GM18502 (cell line): ENCODE data around the gene ATM.
"Not testable (repeated sequence)": the region's sequence is repeated elsewhere in the genome, so short reads cannot be mapped to it uniquely, and the experiment has no call there.

Source experiments
- ATAC-seq: cut with Tn5 transposase; IDR thresholded peaks from one replicate; pipeline ENCODE4 v1.9.1; 2021; ENCODE audit warnings: mild to moderate bottlenecking; ENCODE audit not compliant: unreplicated experiment, poor library complexity

The ATM gene

GRCh38 chr11:108253176-108253575 is 30.3 kb downstream of the ATM start:
- ATAC-seq = no peak

GRCh38 chr11:108269583-108269982 is 46.7 kb downstream of the ATM start:
- no peak for ATAC-seq

DNA sequence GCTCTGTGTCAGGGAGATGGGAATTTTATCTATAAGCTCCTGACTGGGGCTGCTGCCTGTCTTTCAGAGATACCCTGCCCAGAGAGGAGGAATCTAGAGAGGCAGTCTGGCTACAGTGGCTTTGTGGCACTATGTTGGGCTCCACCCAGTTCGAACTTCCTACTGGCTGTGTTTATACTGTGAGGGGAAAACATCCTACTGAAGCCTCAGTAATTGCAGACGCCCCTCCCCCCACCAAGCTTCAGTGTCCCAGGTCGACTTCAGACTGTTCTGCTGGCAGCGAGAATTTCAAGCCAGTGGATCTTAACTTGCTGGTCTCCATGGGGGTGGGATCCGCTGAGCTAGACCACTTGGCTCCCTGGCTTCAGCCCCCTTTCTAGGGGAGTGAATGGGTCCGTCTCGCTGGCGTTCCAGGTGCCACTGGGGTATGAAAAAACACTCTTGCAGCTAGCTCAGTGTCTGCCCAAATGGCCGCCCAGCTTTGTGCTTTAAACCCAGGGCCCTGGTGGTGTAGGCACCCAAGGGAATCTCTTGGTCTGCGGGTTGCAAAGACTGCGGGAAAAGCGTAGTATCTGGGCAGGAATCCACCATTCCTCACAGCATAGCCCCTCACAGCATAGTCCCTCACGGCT is 54.2 kb downstream of the ATM start:
- ATAC-seq = not testable (repeated sequence)

DNA sequence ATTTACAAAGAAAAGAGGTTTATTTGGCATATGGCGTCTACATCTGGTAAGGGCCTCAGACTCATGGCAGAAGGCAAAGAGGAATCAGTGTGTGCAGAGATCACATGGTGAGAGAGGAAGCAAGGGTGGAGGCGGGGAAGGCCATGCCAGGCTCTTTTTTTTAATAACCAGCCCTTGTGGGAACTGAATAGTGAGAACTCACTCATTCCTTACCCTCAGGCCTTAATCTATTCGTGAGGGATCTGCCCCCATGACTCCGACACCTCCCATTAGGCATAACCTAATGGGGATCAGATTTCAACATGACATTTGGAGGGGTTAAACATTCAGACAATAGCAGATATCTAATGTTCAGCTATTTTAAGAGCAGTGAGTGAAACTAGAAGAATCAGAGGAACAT is 55.7 kb downstream of the ATM start:
- no peak for ATAC-seq

DNA sequence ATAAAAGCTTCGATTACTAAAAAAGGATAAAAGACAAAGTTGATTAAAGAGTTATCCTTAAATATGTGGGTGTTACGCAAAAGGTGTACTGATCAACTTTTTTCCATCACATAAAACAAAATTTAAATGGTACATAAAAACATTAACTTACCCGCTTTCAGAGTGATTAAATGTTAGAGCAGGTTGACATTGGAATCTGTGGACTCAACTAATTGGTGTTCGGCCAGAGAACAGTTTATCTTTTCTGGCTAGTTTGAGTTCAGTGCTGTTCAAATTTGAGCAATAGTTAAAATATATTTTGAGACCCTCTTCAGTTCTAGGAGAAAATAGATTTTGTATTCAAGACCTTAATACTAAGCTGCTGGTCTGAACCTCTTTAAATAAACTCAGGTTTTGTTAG is 56.1 kb downstream of the ATM start:
- ATAC-seq = no peak

DNA sequence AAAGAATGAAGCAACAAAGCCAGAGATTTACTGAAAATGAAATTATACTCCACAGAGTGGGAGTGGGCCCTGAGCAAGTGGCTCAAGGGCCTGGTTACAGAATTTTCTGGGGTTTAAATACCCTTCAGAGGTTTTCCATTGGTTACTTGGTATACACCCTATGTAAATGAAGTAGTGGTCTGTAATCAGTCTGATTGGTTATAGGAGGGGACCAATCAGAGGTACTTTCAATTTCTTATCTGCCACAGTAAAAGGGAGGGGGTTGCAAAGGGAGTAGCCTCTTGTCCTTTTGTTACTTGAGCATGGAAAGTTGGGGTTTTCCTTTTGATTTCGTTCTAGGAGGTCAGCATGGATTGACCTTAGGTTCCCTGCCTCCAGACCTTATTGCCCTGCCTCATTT is 63.5 kb downstream of the ATM start:
- ATAC-seq = no peak

GRCh38 chr11:108286956-108287355 is 64.1 kb downstream of the ATM start:
- ATAC-seq = no peak

DNA sequence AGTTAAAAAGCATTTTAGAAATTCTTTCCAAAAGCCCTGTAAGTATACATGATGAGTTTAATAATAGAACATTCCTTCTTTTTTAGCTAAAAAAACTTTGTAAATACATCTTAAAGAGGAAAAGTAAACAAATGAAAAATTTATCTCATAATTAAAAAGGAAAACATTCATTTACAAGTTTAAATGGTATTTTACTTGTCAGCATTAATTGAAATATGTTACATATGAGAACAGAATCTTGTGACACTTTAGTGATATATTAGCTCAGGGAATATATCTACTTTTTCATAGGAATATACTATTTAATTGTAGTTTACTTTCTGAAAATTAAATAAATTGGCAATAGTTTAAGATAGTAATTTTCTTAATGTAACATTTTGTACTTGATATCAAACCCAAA is 66.2 kb downstream of the ATM start:
- not testable (repeated sequence) for ATAC-seq

GRCh38 chr11:108289699-108290098 is 66.8 kb downstream of the ATM start:
- no peak for ATAC-seq

GRCh38 chr11:108293229-108293628 is 70.4 kb downstream of the ATM start:
- ATAC-seq = no peak

- peak; percentile 79 for ATAC-seq
These were observed 79.4 kb downstream of the ATM start for GRCh38 chr11:108302121-108302785.

GRCh38 chr11:108307751-108308150 is 84.9 kb downstream of the ATM start:
- no peak for ATAC-seq

GRCh38 chr11:108313444-108313843 is 90.6 kb downstream of the ATM start:
- no peak for ATAC-seq

DNA sequence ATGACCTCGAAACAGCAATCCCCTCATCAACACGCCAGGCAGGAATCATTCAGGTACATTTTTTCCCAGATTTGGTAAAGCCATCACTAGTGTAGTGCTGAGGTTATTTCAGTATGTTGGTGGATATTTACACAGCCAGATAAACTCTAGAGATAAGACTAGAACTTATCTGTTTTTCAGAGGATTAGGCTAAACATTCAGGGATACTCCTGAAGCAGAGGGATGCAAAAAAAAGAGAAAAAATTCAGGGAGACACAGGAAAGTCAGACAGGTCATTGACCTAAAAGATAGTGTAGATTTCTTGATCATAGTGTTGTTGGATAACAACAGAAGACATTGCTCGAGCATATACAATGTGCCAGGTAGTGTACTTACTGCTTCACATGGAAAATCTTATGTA is 93.2 kb downstream of the ATM start:
- ATAC-seq = no peak

DNA sequence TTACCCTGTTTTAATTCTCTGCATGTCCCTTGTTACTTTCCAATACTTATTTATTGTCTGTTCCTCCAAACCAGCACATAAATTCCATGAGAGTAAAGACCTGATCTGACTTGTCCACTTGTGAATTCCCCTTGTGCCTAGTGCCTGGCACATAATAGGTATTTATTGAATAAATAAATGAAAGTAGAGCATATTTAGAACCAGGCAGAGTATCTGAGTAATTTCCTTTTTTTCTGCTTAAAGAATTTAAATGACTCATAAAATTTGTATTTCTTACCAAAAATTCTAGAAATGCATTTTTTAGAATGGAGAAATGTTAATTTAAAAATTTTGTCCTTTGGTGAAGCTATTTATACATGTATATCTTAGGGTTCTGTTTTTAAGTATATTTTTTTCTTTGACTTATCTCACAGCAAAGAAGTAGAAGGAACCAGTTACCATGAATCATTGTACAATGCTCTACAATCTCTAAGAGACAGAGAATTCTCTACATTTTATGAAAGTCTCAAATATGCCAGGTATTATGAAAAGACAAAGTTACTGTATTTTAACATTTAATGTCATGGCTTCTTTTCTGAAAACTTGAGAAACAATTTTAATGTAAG is 96.8 kb downstream of the ATM start:
- no peak for ATAC-seq

DNA sequence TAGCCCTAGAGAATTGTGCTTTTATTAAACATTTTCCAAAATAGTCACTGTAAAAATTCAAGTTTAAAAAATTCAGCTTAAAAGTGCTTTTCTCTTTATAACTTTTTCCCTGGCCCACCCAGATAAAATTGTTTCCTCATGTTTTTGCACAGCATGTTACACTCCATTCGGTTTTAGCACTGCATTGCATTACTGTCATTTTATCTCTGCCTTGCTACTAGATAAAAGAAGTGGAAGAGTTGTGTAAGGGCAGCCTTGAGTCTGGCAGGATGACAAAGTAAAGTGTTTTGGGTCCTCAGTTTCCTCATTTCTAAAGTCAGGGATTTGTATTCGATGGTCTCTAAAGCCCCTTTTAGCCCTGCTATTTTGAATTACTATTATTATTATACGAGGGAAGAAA is 99.8 kb downstream of the ATM start:
- no peak for ATAC-seq

- no peak for ATAC-seq
These were observed 101.7 kb downstream of the ATM start for GRCh38 chr11:108324587-108324986.

GRCh38 chr11:108333403-108333899 is 110.6 kb downstream of the ATM start:
- ATAC-seq = no peak

- ATAC-seq = no peak
These were observed 115.9 kb downstream of the ATM start for GRCh38 chr11:108338750-108339149.

DNA sequence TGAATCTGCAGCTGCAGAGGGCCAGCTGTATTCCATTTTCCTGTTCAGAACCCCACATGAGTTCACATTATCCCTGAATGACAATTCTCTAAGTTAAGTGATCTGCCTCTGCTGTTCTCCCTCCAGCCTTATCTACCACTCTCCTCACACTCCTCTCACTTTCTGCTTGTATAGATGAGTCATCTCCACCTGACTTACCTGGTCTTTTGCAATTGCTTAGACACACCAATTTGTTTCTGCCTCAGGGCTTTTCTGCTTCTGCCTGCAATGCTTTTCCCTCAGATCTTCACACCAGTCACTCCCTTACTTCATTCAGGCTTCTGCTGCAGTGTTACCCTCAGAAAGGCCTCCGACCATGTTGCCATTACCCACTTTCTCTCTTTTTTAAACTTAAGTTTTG is 118.1 kb downstream of the ATM start:
- no peak for ATAC-seq

- ATAC-seq = no peak
These were observed 118.8 kb downstream of the ATM start for GRCh38 chr11:108341654-108342053.

- ATAC-seq = no peak
These were observed 120.8 kb downstream of the ATM start for GRCh38 chr11:108343714-108344113.
